Measurements from ENCODE around the gene ATL1.
"Not testable (repeated sequence)": the region's sequence is repeated elsewhere in the genome, so short reads cannot be mapped to it uniquely, and the experiment has no call there.

ATL1 gene

DNA sequence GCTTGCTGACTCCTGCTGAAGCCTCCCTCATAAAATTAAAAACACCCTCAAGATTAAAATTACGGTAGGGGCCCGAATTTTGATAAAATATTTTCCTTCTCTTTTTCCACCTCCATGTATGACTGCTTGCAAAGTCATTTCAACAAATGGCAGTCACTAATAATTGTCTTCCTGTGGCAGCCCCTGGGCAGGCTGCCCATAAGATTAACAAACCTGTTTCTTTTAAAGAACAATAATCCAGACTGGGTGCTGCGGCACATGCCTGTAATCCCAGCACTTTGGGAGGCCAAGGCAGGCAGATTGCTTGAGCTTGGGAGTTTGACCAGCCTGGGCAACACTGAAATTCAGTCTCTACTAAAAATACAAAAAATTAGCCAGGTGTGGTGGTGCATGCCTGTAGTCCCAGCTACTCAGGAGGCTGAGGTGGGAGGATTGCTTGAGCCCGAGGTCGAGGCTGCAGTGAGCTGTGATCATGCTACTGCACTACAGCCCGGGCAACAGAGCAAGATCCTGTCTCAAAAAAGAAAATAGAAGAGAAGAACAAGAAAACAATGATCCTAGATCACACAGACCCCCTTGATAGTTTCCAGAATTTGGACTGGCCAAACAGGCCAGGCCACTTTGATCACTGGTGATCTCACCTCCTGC, 99.5 kb downstream of the ATL1 start:
- DNase-seq = no peak

DNA sequence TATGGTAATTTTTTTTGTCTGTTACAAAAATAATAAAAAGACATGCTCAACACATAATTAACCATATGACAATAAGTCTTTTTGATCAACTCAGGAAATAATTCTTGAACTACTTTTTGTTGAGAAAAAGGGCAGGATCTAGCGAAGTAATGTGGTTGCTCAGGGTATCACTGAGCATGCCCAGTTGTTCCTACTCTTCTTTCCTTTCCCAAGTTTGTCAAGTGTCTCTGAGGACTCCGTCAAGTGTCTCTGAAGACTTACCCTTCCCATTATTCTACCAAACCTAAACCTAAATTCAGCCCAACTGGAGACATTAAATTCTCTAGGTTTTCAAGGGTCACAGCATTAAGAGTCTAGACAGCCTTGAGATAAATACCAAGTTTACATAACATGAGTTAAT, 104.6 kb downstream of the ATL1 start:
- not testable (repeated sequence) for DNase-seq

DNA sequence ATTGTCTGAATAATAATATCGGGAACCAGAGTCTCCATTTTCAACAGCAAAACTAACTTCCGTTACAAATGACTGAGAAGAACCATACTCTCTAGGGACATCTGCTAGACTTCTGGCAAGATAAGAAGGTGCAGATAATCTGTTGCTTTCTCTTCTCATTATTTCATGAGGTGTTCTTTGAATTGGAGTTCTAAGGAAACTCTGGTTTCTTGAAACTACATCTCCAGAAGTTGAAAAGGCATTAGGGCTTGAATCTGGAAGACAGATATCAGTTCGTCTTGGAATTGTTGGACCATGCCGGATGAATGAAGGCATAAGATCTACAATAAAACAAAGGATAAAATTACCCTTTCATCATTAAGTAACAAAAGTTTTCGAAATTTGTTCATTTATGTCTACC, 105.4 kb downstream of the ATL1 start:
- not testable (repeated sequence) for DNase-seq

DNA sequence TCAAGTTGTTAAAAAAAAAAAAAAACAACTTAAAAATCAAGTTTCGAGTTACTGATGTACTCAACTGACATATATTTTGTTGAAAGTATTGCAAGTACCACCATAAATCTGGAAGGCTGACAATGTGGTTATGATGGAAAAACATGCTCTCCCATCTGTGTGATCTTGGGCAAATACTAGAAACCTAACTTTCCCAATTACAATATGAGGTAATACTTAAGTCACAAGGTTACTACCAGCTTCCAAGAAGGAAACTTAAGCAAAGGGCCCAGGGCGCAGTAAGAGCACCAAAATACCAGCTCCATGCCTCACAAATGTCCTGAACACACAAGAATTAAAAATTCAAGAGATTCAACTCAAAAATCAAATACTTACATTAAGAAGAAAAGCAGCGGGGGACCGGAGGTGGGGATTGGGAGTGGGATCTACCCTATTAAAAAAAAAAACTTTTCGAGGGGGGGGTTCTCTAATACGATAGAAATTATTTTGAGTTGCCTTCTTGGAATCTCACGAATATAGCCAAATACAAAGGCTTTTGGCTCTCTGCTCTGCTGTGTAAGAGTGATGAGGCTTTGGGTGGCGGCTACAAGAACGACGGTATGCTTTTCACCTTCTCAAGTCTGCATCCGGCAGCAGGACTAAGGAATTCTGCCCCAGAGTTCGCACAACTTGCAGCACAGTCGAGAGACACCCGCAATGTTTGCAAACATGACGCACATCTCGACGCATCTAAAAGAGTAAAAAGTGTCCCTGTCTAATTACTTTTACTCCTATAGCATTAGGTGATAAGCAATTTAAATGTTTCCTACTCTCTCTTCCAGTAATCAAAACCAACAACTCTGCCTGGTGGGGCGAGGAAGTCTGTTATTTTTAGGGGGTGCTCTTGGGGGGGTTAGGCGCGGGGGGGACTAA, 107.1 kb downstream of the ATL1 start:
- DNase-seq = peak; percentile 11

DNA sequence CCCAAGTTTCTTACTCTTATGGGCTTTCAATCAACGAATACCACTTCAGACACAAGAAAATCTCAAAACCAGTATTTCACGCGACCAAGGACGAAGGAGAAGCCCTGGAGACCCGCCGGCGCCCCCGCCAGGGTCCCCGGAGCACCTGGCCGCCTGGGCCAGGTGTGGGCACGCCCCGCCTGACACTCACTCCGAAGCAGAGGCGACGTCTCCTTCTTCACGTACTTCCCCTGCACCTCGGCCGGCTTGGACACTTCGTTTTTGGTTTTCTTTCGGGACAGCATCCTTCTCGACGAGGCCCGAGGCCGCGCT, 107.7 kb downstream of the ATL1 start:
- peak; percentile 5 for DNase-seq

DNA sequence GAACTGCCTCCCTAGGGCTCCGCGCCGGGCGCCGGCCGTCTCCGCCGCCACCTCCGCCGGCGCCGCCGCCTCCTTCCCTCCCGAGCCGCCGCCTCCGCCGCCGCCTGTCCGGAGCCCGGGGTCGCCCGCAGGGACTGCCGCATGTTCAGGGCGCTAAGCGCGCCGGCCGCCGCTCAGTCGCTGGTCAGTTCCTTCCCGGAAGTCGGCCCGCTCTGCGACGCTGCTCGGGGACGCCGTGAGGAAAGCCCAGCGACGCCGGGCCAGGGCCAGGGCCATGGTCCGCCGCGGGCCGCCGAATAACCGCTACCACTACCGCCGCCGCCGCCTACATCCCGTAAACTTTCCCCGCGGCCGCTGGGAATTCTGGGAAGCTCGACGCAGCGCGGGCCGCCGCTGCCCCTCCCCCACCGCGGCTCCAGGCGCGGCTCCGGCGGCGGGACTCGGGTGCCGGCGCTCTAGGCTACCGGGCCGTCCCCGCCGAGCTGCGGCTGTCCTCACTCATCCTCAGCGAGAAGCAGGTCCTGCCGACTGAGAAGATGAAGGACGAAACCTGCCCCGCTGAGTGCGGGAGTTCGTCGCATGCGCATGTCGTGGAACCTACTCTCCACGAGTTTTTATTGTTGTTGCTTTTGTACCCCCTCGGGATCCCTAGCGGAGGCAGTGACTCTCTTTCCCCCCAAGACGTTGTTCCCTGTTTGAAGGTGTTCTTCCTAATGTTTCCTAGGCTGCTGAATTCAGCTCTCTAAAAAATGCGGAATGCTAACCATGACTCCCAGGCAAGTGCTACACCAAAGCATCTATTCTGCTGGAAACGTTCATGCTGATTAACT, 108.3 kb downstream of the ATL1 start, which contains the start of gene SAV1:
Gene SAV1 (minus strand): TSS at position 311 of the 830 bp plus-strand sequence. CDS start 339 bp downstream, outside the sequence.
- peak; percentile 30 for DNase-seq

DNA sequence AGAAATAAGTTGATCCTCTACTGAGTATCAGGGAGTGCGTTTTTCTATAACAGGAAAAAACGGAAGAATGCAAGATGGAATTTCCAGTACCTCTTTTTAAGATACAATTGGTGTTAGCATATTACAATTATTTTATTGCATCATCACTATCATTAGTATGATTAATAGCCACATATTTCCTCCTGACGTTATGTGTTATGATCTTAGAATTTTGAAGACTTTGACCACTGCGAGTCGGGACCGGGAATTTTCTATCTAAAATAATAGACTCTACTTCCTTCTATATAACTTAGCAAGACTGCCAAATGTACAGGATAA, 108.8 kb downstream of the ATL1 start:
- no peak for DNase-seq

DNA sequence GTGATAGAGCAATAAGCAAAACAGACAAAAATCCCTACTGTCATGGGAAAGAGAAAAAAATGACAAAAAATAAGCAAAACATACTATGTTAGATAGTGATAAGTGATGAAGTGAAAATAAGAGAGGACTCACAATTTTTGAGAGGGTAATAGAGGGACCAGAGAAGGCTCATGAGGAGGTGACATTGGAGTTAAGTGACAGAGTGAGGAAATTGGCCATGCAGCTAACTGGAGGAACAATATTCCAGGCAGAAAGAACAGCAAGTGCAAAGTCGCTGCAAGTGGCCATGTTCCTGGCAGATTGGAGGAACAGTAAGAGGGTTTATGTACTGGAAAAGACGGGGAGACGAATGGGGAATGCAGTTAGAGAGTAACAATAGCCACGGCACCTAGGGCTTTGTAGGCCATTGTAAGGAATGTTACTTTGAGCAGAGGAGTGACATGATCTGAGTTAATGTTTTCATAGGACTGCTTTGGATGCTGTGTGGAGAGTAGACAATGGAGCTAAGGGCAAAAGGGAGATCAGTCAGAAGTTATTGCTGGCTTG, 109.6 kb downstream of the ATL1 start:
- DNase-seq = no peak

DNA sequence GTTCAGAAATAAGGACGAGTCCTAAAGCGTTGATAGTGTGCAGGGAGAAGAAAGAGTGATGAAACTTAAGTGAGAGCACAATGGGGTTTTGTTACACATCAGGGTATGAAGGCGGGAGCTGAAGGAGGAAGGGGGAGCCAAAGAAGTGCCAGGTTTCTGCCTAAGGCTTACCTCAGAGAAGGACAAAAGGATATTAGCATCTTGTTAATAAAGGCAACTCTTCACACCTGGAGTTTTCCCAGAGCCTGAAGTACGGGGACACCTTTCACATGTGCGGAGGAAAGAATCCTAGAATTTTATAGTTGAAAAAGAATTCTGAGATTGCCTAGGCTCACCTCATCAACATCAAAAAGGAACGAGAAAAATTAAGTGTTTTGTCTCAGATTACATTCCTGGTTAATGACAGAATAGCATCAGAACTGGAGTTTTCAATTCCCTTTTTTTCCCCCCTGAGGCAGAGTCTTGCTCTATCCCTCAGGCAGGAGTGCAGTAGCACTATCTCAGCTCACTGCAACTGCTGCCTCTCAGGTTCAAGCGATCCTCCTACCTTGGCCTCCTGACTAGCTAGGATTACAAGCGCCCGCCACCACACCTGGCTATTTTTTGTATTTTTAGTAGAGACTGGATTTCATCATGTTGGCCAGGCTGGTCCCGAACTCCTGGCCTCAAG, 110.4 kb downstream of the ATL1 start:
- DNase-seq = no peak

DNA sequence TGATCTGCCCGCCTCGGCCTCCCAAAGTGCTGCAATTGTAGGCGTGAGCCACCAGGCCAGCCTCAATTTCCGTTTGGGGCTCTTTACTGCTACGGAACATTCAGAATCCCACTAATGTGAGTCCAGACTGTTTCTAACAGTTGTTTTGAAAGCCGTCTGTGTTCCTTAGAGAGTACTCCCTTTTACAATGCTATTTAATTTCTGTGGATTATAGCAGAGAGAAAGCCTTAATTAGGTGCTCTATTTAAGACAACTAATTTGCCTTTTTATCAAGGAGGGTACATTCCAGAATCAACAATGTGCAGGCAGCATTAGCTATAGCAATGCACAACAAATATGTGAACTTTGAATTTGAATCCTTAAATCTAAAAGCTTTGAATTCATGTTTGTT, 110.9 kb downstream of the ATL1 start:
- DNase-seq = no peak

DNA sequence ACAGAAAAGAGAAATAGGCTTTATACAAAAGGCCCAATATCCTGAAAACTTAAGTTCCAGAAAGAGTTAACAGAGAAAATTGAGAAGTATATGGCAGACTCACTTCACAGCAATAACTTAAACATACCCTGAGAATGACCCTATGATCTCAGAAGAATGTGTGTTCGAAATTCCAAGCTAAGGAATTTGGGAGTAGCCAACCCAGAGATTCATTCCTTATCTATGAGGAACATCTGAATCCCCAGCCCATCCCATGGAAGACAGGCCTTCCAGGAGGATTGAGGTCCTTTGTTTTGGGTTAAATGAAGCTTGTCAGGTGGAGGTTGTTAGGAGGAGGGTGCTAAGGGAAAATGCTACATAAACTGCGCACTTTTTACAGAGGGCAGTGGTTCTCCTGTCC, 115.7 kb downstream of the ATL1 start:
- DNase-seq = no peak

DNA sequence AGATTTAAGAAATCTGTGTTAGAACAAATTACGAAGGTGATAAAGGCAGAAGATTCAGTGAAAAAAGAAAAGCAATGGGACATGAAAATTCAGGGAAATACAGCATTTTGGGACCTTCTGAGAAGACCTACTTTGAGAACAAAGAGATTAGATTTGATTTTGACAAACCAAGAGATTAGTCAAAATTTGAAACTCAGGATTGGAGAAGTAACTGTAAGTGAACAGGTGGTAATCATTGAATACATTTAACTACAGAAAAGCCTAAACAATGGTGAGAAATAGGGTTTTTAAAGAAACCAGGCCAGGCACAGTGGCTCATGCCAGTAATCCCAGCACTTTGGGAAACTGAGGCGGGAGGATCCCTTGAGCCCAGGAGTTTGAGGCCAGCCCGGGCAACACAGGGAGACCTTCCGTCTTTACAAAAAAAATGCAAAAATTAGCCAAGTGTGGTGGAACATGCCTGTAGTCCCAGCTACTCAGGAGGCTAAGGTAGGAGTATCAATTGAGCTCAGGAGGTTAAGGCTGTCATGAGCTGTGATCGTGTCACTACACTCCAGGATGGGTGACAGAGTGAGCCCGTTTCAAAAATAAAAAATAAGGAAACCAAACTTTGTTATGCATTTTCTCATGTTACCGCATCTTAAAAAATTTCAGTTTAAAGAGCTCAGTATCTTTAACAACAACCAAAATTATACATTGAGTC, 117.0 kb downstream of the ATL1 start:
- DNase-seq = no peak

DNA sequence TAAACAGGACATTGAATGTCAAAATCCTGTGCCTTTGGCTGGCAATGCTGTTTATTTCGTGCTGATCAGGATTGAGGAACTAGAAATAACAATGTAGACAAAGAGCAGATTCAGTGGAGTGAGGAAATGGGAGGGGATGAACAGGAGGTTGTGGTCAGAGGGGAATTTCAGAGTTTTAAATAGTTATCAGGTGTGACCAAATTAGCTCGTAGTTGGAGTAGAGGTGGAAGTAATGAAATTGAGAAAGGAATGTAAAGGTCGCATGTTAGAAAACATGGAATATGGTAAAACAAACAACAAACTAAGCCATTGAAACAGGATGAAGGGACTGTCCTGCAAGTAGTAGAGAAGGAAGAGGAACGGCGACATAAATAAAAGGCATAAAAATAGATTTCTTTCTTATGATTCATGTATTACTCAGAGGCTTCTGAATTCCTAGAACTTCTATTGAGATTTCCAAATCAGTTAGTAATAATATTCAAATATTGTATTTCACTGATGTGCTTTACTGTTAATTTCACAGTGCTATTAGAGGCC, 117.7 kb downstream of the ATL1 start:
- DNase-seq = no peak

DNA sequence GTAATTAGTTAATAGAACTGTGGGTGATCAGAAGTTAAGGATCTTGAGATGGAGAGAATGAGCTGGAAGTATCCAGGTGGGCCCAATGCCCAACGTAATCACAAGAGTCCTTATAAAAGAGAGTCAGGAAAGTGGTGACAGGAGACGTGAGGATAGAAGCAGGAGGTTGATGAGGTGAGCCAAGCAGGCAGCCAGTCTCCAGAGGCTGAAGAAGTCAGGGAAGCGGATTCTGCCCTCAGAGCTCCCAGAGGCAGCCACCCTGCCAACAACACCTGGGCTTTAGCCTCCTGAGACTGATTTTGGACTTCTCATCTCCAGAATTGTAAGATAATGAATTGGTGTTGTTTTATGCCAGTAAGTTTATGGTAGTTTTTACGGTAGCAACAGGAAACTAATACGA, 118.2 kb downstream of the ATL1 start:
- no peak for DNase-seq

DNA sequence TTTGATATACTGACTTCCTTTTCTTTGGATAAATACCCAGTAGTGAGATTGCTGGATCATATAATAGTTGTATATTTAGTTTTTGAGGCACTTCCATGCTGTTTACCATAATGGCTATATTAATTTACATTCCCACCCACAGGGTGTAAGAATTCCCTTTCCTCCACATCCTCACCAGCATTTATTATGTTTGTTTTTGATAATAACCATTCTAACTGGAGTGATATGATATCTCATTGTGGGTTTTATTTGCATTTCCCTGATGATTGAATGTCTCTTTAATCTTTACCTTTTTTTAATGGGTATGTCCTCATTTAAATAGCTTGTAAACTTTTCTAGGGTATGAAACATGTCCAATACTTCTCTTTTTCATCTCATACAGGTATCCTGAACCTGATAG, 119.7 kb downstream of the ATL1 start:
- no peak for DNase-seq

Data from CD4-positive, alpha-beta T cell treated with Interleukin-4 for 4 hours (primary cell).